Nephron progenitor cell (in vitro differentiated cells): ENCODE data around the gene CDH22.
A peak's percentile ranks its signal among the peaks of the same experiment; 100 is the strongest.

Experiments used
- DNase-seq: peaks from one replicate; pipeline ENCODE4 v3.0.0; 2021
- H3K27ac Mint-ChIP-seq: 2 replicates; pipeline ENCODE4 v1.8.0; 2021; ENCODE audit warnings: mild to moderate bottlenecking, moderate library complexity, mixed read lengths
- H3K27me3 Mint-ChIP-seq: 2 replicates; pipeline ENCODE4 v1.8.0; 2021; ENCODE audit warnings: mild to moderate bottlenecking, low read depth, mixed read lengths; ENCODE audit not compliant: poor library complexity
- H3K36me3 Mint-ChIP-seq: 2 replicates; pipeline ENCODE4 v1.8.0; 2021; ENCODE audit warnings: low read depth, mixed read lengths
- H3K4me1 Mint-ChIP-seq: 2 replicates; pipeline ENCODE4 v1.8.0; 2021; ENCODE audit warnings: mixed read lengths
- H3K4me3 Mint-ChIP-seq: 2 replicates; pipeline ENCODE4 v1.8.0; 2021; ENCODE audit warnings: mild to moderate bottlenecking, moderate library complexity, mixed read lengths
- H3K9me3 Mint-ChIP-seq: 2 replicates; pipeline ENCODE4 v1.8.0; 2021; ENCODE audit warnings: mild to moderate bottlenecking, moderate library complexity, mixed read lengths
- CTCF ChIP-seq: fragments of 200-600 bp; sonication (generic); IDR thresholded peaks from 2 replicates; pipeline ENCODE4 v1.5.0; 2021; ENCODE audit warnings: antibody characterized with exemption

The CDH22 gene

GRCh38 chr20:46179862-46180261 lies 128.4 kb downstream of the CDH22 start:
- Mint-ChIP-seq H3K4me1 (peaks cover 52% of the 10 kb centered on the region), H3K9me3 (no peaks in the 10 kb centered on the region), H3K27ac (no peak overlapping the region), H3K4me3 (peak overlapping the region; percentile 69), H3K36me3 (no peaks in the 10 kb centered on the region), H3K27me3 (peaks cover 43% of the 10 kb centered on the region)
- peak; percentile 54 for DNase-seq
- TF ChIP-seq CTCF = no peak

- H3K4me1 Mint-ChIP-seq = peaks cover 52% of the 10 kb centered on the region
- H3K9me3 Mint-ChIP-seq = no peaks in the 10 kb centered on the region
- no peak for TF ChIP-seq CTCF
- no peak for DNase-seq
- peaks cover 52% of the 10 kb centered on the region for H3K27me3 Mint-ChIP-seq
- no peaks in the 10 kb centered on the region for H3K36me3 Mint-ChIP-seq
- H3K27ac Mint-ChIP-seq = peak overlapping the region; percentile 24
- no peak overlapping the region for H3K4me3 Mint-ChIP-seq
These were observed 129.4 kb downstream of the CDH22 start for GRCh38 chr20:46178891-46179290.

- H3K4me3 Mint-ChIP-seq = no peak overlapping the region
- no peak for TF ChIP-seq CTCF
- no peaks in the 10 kb centered on the region for H3K36me3 Mint-ChIP-seq
- H3K4me1 Mint-ChIP-seq = peaks cover 50% of the 10 kb centered on the region
- no peaks in the 10 kb centered on the region for H3K9me3 Mint-ChIP-seq
- DNase-seq = no peak
- no peak overlapping the region for H3K27ac Mint-ChIP-seq
- peaks cover 63% of the 10 kb centered on the region for H3K27me3 Mint-ChIP-seq
These were observed 130.5 kb downstream of the CDH22 start for GRCh38 chr20:46177768-46178167.

GRCh38 chr20:46176739-46177378 lies 131.4 kb downstream of the CDH22 start:
- Mint-ChIP-seq H3K36me3 (no peaks in the 10 kb centered on the region), H3K9me3 (no peaks in the 10 kb centered on the region), H3K4me1 (peaks cover 41% of the 10 kb centered on the region), H3K27ac (no peak overlapping the region), H3K4me3 (no peak overlapping the region), H3K27me3 (peaks cover 65% of the 10 kb centered on the region)
- no peak for DNase-seq
- TF ChIP-seq CTCF = no peak

- H3K4me3 Mint-ChIP-seq = no peak overlapping the region
- no peak for TF ChIP-seq CTCF
- no peaks in the 10 kb centered on the region for H3K9me3 Mint-ChIP-seq
- H3K4me1 Mint-ChIP-seq = peaks cover 32% of the 10 kb centered on the region
- H3K27me3 Mint-ChIP-seq = peaks cover 77% of the 10 kb centered on the region
- DNase-seq = no peak
- no peaks in the 10 kb centered on the region for H3K36me3 Mint-ChIP-seq
- H3K27ac Mint-ChIP-seq = no peak overlapping the region
These were observed 133.2 kb downstream of the CDH22 start for GRCh38 chr20:46175127-46175494.

- TF ChIP-seq CTCF = peak; percentile 41
- H3K4me3 Mint-ChIP-seq = no peak overlapping the region
- H3K9me3 Mint-ChIP-seq = no peaks in the 10 kb centered on the region
- peaks cover 32% of the 10 kb centered on the region for H3K4me1 Mint-ChIP-seq
- peaks cover 81% of the 10 kb centered on the region for H3K27me3 Mint-ChIP-seq
- DNase-seq = peak; percentile 92
- no peak overlapping the region for H3K27ac Mint-ChIP-seq
- H3K36me3 Mint-ChIP-seq = no peaks in the 10 kb centered on the region
These were observed 133.7 kb downstream of the CDH22 start for GRCh38 chr20:46174469-46175126.
